Measurements from ENCODE around the gene OR2T5. TPM values are rescaled to one million over a fixed set of nuclear protein-coding genes. Genes with fewer than 3 reads are reported as not detected.
"Not testable (repeated sequence)": the region's sequence is repeated elsewhere in the genome, so short reads cannot be mapped to it uniquely, and the experiment has no call there.

The OR2T5 gene, protein sequence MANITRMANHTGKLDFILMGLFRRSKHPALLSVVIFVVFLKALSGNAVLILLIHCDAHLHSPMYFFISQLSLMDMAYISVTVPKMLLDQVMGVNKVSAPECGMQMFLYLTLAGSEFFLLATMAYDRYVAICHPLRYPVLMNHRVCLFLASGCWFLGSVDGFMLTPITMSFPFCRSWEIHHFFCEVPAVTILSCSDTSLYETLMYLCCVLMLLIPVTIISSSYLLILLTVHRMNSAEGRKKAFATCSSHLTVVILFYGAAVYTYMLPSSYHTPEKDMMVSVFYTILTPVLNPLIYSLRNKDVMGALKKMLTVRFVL
- total RNA-seq (2012; rRNA removed) = not detected in 2 replicates

DNA sequence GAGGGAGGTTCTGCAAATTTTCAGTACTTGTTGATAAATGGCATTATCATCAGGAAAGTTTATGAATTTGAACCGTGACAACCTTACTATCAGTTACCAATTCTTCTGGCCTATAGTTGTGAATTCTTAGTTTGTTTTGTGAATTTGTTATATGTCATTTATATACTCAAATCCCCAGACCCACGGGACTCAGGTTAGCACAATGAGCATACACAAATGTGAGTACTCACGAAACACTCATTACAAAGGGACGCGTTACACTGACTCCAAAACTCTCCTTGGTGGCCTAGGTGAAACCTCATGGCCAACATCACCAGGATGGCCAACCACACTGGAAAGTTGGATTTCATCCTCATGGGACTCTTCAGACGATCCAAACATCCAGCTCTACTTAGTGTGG lies at the start of gene OR2T5:
OR2T5 (plus strand) TSS at position 301 of the 400 bp plus-strand sequence; CDS start at position 301, 0 bp downstream.
- H3K9ac ChIP-seq (ENCODE audit: low read depth, low read length); H3K4me1 ChIP-seq (ENCODE audit: control insufficient read depth, insufficient read depth, low read length); H3K4me2 ChIP-seq (ENCODE audit: low read length); H3K4me3 ChIP-seq (ENCODE audit: low read length); H3K9me3 ChIP-seq (replicated peaks; ENCODE audit: low read length); H3K27me3 ChIP-seq (ENCODE audit: control insufficient read depth, insufficient read depth, low read length); H3K36me3 ChIP-seq (ENCODE audit: insufficient read depth, low read length): not testable (repeated sequence)

DNA sequence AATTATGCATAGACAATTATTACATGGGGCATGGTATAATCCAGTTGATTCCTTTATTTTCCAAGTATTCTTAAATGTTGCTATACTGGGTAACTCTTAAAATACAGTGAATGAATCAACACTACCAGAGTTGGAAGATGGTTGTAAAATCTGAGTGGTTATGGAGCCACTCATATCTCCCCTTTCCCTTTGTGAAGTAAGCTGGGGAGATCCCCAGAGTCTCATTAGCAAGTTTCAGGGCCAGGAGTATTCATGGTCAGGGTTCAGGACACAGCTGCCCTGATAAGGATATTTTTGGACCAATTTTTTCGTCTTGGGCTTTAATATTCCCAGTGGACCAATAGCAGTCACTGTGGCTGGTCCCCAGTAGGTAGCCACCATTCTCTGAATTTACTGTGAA lies 49.7 kb upstream of the OR2T5 start:
- H3K36me3 ChIP-seq (ENCODE audit: insufficient read depth, low read length); H3K4me3 ChIP-seq (ENCODE audit: low read length); H3K4me2 ChIP-seq (ENCODE audit: low read length); H3K4me1 ChIP-seq (ENCODE audit: control insufficient read depth, insufficient read depth, low read length); H3K9me3 ChIP-seq (replicated peaks; ENCODE audit: low read length); H3K27me3 ChIP-seq (ENCODE audit: control insufficient read depth, insufficient read depth, low read length); H3K9ac ChIP-seq (ENCODE audit: low read depth, low read length): not testable (repeated sequence)

DNA sequence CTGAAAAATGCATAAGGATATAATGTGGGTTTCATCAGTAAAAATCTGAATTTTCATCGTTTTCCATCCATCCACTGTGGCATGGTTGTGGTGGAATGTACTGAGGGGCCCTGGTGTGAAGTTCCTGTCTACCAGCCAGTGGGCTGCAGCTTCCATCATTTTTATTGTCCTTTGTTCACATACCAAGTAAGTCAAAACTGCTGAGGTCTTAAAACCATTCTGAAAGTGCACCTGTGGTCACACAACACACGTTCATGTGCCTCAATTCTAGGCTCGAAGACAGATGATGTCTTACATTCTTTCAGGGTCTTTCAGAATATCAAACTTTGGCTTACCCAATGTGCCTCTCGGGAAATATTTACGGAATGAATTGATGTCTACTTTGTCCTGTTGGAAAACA lies 49.1 kb upstream of the OR2T5 start:
- H3K9me3 ChIP-seq (replicated peaks; ENCODE audit: low read length); H3K9ac ChIP-seq (ENCODE audit: low read depth, low read length); H3K4me1 ChIP-seq (ENCODE audit: control insufficient read depth, insufficient read depth, low read length); H3K27me3 ChIP-seq (ENCODE audit: control insufficient read depth, insufficient read depth, low read length); H3K4me3 ChIP-seq (ENCODE audit: low read length); H3K36me3 ChIP-seq (ENCODE audit: insufficient read depth, low read length); H3K4me2 ChIP-seq (ENCODE audit: low read length): not testable (repeated sequence)

DNA sequence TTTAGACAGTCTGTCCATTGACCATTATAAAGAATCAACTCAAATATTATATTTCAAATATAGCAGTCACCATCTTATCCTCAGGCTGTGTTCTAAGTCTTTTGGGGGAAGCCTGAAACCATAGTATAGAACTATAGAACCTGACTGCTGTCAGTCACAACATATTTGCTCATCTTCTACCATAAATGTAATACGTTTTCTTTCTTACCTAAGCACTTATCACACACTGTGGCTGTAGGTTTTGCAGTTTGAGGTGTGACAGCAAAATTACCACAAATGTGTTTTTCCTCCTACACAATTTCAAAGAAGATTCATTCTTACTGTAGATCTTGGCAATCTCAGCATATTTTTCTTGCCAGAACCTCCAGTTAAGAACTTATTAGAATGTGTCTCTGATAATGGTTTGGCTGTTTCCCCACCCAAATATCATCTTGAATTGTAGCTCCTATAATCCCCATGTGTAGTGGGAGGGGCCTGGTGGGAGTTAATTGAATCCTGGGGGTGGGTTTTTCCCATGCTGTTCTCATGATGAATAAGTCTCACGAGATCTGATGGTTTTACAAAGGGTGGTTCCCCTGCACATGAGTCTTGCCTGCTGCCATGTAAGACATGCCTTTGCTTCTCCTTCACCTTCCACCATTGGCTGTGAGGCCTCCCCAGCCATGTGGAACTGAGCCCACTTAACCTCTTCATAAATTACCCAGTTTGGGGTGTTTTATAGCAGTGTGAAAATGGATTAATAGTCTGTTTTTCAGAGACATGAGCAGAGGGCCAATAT lies 45.7 kb upstream of the OR2T5 start:
- H3K9ac ChIP-seq (ENCODE audit: low read depth, low read length); H3K9me3 ChIP-seq (replicated peaks; ENCODE audit: low read length); H3K4me2 ChIP-seq (ENCODE audit: low read length); H3K36me3 ChIP-seq (ENCODE audit: insufficient read depth, low read length); H3K4me3 ChIP-seq (ENCODE audit: low read length); H3K4me1 ChIP-seq (ENCODE audit: control insufficient read depth, insufficient read depth, low read length); H3K27me3 ChIP-seq (ENCODE audit: control insufficient read depth, insufficient read depth, low read length): not testable (repeated sequence)

DNA sequence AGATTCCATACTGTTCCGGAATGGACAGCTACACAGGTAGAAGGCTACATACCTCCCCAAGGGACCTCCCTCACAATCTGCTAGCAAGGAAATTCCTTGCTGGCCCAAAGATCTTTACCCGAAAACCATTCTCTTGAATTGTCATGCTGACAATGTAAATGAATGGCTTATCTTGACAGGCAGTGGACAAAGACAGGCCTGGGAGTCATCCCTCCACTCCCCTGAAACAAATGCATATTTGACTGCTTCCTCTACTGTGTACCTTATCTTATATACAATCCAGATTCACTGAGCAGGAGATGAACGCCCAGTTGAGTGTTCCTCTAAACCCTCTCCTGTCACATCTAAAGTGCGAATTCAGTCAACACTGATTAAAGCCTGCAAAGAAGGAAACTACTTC lies 43.8 kb upstream of the OR2T5 start:
- not testable (repeated sequence) for H3K9ac ChIP-seq (ENCODE audit: low read depth, low read length); H3K4me3 ChIP-seq (ENCODE audit: low read length); H3K4me2 ChIP-seq (ENCODE audit: low read length); H3K9me3 ChIP-seq (replicated peaks; ENCODE audit: low read length); H3K27me3 ChIP-seq (ENCODE audit: control insufficient read depth, insufficient read depth, low read length); H3K4me1 ChIP-seq (ENCODE audit: control insufficient read depth, insufficient read depth, low read length); H3K36me3 ChIP-seq (ENCODE audit: insufficient read depth, low read length)

DNA sequence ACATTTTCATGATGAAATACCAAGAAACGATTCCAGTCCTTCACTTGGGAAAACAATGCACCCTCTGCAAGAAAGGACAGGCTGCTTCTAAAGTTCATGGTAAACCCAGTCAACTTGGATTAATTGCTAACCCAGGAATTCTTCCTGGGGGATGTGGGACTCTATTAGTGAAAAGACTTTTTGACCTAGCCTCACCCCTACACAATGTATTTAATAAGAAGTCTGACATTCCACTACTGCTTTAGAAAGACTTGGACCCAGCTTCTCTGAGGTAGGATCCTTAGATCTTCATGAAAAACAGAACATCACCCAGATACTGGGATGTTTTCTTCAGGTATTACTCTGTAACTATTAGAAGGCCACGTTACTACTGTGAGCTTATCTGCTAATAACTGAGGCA lies 43.0 kb upstream of the OR2T5 start, which contains the start of gene OR2T2:
OR2T2 (plus strand) TSS at position 239 of the 400 bp plus-strand sequence. CDS start 7,161 bp downstream, outside the sequence.
- not testable (repeated sequence) for H3K4me1 ChIP-seq (ENCODE audit: control insufficient read depth, insufficient read depth, low read length); H3K9me3 ChIP-seq (replicated peaks; ENCODE audit: low read length); H3K36me3 ChIP-seq (ENCODE audit: insufficient read depth, low read length); H3K4me2 ChIP-seq (ENCODE audit: low read length); H3K27me3 ChIP-seq (ENCODE audit: control insufficient read depth, insufficient read depth, low read length); H3K4me3 ChIP-seq (ENCODE audit: low read length); H3K9ac ChIP-seq (ENCODE audit: low read depth, low read length)

DNA sequence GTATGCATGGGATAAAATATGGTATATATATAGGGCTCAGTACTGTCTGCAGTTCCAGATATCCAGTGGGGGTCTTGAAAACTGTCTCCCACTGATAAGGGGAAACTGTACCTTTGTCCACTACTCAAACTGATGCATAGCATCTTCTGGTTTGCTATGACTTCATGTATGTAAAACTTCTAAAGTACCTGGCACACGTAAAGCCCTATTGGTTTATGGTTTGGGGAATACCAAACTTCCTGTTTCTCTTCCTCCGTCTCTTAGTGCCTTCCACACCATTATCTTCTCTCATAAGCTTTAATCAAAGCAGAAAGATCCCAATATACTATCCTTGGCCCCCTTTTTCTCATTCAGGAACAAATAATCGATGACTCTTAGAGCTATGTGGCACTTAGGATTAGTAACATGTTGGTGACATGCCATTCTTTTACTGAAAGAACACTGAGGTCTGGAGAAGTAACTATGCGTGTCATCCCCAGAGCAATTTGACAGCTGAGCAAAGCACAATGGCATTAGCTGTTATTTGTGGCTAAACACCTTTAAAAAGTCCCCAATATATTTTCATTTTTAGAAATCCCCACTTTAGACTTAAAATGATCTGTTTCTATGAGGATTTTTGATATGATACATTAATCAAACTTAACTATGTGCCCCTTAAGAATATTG lies 39.8 kb upstream of the OR2T5 start:
- not testable (repeated sequence) for H3K27me3 ChIP-seq (ENCODE audit: control insufficient read depth, insufficient read depth, low read length); H3K4me2 ChIP-seq (ENCODE audit: low read length); H3K4me1 ChIP-seq (ENCODE audit: control insufficient read depth, insufficient read depth, low read length); H3K4me3 ChIP-seq (ENCODE audit: low read length); H3K9ac ChIP-seq (ENCODE audit: low read depth, low read length); H3K9me3 ChIP-seq (replicated peaks; ENCODE audit: low read length); H3K36me3 ChIP-seq (ENCODE audit: insufficient read depth, low read length)

DNA sequence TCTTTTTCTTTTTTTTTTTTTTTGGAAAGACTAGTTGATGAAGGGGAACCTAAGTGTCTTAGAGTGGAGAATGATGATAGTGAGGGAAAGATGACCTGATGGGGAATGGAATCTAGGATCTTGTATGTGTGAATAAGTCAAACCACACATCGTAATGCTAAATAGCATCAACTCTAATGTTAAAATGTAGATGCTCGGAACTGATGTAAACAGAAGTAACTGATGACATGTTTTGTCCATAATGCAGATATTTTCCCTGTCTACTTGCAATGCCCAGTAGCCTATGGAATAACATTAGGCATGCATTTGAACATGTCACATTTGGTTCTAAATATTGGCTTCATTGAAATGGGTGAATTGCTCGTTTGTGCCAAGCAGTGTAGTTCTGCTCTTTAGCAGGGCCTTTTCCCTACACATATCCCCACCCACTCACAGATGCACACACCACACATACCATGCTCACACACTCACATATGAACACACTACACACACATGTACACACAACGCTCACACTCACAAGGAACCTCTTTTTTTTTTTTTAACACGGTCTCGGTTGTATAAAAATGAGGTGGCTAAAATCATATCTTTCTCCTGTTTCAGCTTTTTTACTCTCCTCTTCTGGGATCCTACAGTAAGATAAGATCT lies 38.4 kb upstream of the OR2T5 start:
- not testable (repeated sequence) for H3K4me1 ChIP-seq (ENCODE audit: control insufficient read depth, insufficient read depth, low read length); H3K4me3 ChIP-seq (ENCODE audit: low read length); H3K36me3 ChIP-seq (ENCODE audit: insufficient read depth, low read length); H3K9ac ChIP-seq (ENCODE audit: low read depth, low read length); H3K27me3 ChIP-seq (ENCODE audit: control insufficient read depth, insufficient read depth, low read length); H3K9me3 ChIP-seq (replicated peaks; ENCODE audit: low read length); H3K4me2 ChIP-seq (ENCODE audit: low read length)

DNA sequence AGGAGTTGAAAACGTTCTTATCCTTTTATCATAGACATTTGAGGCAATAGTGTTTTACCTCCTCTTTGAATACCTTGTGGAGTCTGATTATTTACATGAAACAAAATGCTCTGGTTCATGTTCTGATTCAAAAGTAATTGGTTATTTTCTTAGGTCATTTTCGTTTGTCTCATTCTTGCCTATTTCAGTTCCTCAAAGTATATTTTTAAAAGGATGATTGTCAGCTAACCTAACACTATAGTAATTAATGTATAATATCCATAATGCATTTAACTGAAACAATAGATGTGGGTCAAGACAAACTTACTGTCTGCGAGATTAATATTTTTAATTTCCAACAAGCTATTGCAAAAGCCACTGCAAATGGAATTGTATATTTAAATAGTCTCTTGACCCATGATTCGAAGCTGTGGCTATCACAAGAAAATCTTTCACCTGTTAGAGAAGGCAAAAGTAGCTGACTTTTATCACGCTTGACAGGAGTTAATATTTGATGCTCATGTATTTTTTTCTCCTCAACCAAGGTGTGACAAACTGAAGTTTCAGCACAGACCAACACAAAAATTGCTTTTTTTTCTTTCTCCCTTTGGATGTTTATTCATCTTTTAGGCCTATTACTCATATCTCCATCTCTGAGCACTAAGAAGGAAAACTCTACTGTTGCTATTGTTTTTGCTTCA lies 37.8 kb upstream of the OR2T5 start:
- not testable (repeated sequence) for H3K4me1 ChIP-seq (ENCODE audit: control insufficient read depth, insufficient read depth, low read length); H3K4me3 ChIP-seq (ENCODE audit: low read length); H3K27me3 ChIP-seq (ENCODE audit: control insufficient read depth, insufficient read depth, low read length); H3K36me3 ChIP-seq (ENCODE audit: insufficient read depth, low read length); H3K4me2 ChIP-seq (ENCODE audit: low read length); H3K9me3 ChIP-seq (replicated peaks; ENCODE audit: low read length); H3K9ac ChIP-seq (ENCODE audit: low read depth, low read length)

DNA sequence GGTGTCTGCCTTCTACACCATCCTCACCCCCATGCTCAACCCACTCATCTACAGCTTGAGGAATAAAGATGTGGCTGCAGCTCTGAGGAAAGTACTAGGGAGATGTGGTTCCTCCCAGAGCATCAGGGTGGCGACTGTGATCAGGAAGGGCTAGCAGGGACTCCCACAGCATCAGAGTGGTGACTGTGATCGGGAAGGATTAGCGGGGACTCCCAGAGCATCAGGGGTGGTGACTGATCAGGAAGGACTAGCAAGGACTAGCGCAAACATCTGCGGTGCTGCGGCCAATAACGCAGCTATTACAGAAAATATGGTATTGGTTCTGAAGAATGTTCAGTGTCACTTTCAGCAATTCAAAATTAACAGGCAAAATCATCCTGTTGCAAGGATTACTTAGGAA lies 34.8 kb upstream of the OR2T5 start:
- H3K4me1 ChIP-seq (ENCODE audit: control insufficient read depth, insufficient read depth, low read length); H3K9ac ChIP-seq (ENCODE audit: low read depth, low read length); H3K9me3 ChIP-seq (replicated peaks; ENCODE audit: low read length); H3K4me3 ChIP-seq (ENCODE audit: low read length); H3K4me2 ChIP-seq (ENCODE audit: low read length); H3K27me3 ChIP-seq (ENCODE audit: control insufficient read depth, insufficient read depth, low read length); H3K36me3 ChIP-seq (ENCODE audit: insufficient read depth, low read length): not testable (repeated sequence)

DNA sequence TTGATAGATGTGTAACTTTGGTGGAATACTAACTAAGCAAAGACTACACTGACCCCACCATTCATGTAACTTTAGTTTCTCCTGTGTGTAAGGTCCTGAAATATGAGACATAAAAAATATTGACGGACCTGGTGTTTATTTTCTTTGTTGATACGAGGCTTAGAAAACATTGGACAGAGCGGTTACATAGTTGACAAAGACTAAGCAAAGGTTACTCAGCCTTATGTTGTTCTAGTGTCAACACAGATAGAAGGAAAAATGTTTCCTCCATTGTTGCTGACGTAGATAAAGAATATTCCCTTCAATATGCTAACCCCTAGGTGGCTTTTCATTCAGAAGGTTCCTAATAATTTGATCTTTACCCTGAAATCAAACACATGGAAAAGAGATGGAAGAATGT lies 33.3 kb upstream of the OR2T5 start:
- H3K4me3 ChIP-seq (ENCODE audit: low read length); H3K36me3 ChIP-seq (ENCODE audit: insufficient read depth, low read length); H3K4me1 ChIP-seq (ENCODE audit: control insufficient read depth, insufficient read depth, low read length); H3K4me2 ChIP-seq (ENCODE audit: low read length); H3K9ac ChIP-seq (ENCODE audit: low read depth, low read length); H3K9me3 ChIP-seq (replicated peaks; ENCODE audit: low read length); H3K27me3 ChIP-seq (ENCODE audit: control insufficient read depth, insufficient read depth, low read length): not testable (repeated sequence)

All from skeletal muscle satellite cell (primary cell).